DOHH2 (cell line): ENCODE data around the gene GOLGA6L2.

ENCODE experiments used
- EZH2phosphoT487 ChIP-seq: fragments of 200-600 bp; sonication (generic); IDR thresholded peaks from 2 replicates; pipeline ENCODE4 v1.6.1; 2017; ENCODE audit warnings: borderline replicate concordance, mild to moderate bottlenecking, antibody characterized with exemption, low read length, moderate library complexity, mixed read lengths
- TF ChIP-seq, protein P1 (sequence below): fragments of 200-600 bp; sonication (generic); IDR thresholded peaks from one replicate; pipeline ENCODE4 v1.5.1; 2014; ENCODE audit warnings: antibody characterized with exemption, mild to moderate bottlenecking, low read depth, low read length; ENCODE audit not compliant: poor library complexity, severe bottlenecking

DNA sequence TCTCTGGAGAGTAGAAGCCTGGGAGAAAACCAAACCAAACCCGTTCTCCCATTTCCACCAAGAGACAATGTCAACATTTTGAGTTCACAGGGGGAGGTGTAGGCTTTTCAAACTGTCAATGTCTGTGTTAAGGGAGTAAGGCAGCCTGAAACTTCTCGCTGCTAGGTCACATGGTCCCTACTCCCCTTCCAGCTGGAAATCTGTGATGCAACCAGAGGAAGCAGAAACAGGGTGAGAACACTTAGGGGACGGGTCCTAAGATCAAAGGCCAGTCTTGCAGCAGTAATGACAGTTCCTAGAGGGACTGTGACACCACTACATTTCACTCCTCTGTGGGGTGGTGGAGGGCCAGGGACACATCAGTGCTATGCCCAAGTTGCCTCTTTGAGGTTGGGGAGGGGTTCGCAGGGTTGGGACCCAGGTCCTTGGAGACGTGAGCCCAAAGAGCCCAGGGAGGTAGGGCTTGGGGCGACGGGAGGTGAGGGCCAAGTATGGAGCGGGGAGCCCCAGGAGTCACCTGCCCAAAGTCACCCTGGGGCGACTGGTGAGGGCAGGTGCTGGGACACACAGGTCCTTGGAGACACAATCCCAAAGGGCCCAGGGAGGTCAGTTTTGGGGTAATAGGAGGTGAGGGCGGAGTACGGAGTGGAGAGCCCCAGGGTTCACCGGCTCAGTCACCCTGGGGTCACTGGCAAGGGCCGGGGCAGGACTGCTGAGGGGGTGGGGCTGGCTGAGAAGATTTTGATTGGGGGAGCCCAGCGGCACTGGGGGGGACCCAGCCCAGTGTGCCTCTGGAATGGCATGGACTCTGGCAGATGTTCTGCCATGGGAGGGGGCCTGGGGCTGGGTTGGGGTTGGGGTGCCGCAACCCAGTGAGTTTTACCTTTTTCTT is 582 bp downstream of the GOLGA6L2 start:
- TF ChIP-seq, protein P1, sequence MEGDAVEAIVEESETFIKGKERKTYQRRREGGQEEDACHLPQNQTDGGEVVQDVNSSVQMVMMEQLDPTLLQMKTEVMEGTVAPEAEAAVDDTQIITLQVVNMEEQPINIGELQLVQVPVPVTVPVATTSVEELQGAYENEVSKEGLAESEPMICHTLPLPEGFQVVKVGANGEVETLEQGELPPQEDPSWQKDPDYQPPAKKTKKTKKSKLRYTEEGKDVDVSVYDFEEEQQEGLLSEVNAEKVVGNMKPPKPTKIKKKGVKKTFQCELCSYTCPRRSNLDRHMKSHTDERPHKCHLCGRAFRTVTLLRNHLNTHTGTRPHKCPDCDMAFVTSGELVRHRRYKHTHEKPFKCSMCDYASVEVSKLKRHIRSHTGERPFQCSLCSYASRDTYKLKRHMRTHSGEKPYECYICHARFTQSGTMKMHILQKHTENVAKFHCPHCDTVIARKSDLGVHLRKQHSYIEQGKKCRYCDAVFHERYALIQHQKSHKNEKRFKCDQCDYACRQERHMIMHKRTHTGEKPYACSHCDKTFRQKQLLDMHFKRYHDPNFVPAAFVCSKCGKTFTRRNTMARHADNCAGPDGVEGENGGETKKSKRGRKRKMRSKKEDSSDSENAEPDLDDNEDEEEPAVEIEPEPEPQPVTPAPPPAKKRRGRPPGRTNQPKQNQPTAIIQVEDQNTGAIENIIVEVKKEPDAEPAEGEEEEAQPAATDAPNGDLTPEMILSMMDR: no peak
- TF ChIP-seq EZH2phosphoT487: no peak
